Measurements from ENCODE around the gene ZFY. TPM values are rescaled to one million over a fixed set of nuclear protein-coding genes. Genes with fewer than 3 reads are reported as not detected.

Gene ZFY
- total and polyA plus RNA-seq, 10 donors = 5.0 to 13.9 (median 9.1) TPM; not detected in 6

DNA sequence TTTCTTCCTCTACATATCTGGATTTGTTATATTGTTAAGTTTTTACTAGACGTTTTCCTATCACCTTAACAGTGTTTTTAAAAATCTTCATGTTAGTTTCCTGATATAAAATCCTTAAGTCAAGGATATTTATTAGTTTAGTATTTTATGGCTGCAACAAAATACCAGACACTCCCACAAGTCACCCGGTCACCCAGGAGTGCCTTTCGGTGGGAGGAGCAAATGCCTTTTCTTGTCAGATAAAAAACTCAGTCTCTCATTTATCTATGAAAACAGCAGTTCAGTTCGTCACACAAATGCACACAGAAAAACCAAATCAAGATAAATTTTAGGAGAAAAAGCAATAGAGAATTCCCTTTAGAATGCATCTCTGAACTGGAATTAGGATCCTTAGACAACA, 77.0 kb downstream of the ZFY start:
- Histone ChIP-seq H3K4me1 (peaks cover 0 to 29% (median 2%) of the 10 kb centered on the region in 6 donors), H3K9me3 (no peaks in the 10 kb centered on the region), H3K36me3 (peaks cover 0 to 15% (median 0%) of the 10 kb centered on the region in 6 donors), H3K27ac (no peak overlapping the region), H3K4me3 (no peak overlapping the region), H3K27me3 (replicated peaks in 1 of 7) (no peaks in the 10 kb centered on the region)
- WGBS, 5 donors = 84 to 96% (median 86%) methylated on average over 4 of the region's 4 CpGs; no CpG with 5 or more reads in 2 of the 5 donors
- intact Hi-C loops (cut with DNase I; ENCODE audit: low total_unique reads) = no loop called here
- no peak for DNase-seq
- TF ChIP-seq POLR2AphosphoS5 (IDR thresholded peaks at IDR 0.05) = no peak
- no peak for TF ChIP-seq POLR2A (IDR thresholded peaks at IDR 0.05)
- TF ChIP-seq, protein P1, sequence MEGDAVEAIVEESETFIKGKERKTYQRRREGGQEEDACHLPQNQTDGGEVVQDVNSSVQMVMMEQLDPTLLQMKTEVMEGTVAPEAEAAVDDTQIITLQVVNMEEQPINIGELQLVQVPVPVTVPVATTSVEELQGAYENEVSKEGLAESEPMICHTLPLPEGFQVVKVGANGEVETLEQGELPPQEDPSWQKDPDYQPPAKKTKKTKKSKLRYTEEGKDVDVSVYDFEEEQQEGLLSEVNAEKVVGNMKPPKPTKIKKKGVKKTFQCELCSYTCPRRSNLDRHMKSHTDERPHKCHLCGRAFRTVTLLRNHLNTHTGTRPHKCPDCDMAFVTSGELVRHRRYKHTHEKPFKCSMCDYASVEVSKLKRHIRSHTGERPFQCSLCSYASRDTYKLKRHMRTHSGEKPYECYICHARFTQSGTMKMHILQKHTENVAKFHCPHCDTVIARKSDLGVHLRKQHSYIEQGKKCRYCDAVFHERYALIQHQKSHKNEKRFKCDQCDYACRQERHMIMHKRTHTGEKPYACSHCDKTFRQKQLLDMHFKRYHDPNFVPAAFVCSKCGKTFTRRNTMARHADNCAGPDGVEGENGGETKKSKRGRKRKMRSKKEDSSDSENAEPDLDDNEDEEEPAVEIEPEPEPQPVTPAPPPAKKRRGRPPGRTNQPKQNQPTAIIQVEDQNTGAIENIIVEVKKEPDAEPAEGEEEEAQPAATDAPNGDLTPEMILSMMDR (IDR thresholded peaks at IDR 0.05 in 8 of 11, conservative IDR thresholded peaks at IDR 0.05 in 3 of 11) = no peak

DNA sequence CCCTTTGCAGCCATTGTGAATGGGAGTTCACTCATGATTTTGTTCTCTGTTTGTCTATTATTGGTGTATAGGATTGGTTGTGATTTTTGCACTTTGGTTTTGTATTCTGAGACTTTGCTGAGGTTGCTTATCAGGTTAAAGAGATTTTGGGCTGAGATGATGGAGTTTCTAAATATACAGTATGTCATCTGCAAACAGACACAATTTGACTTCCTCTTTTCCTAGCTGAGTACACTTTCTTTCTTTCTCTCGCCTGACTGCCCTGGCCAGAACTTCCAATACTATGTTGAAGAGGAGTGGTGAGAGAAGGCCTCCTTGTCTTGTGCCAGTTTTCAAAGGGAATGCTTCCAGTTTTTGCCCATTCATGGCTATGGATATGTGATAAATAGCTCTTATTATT, 81.4 kb downstream of the ZFY start:
- intact Hi-C loops (cut with DNase I; ENCODE audit: low total_unique reads) = no loop called here
- peak overlapping the region in 1 of 8 donors; percentile 30 for H3K27ac ChIP-seq
- WGBS, 5 donors = 33 to 38% (median 38%) methylated on average over 1 of the region's 1 CpG; no CpG with 5 or more reads in 2 of the 5 donors

DNA sequence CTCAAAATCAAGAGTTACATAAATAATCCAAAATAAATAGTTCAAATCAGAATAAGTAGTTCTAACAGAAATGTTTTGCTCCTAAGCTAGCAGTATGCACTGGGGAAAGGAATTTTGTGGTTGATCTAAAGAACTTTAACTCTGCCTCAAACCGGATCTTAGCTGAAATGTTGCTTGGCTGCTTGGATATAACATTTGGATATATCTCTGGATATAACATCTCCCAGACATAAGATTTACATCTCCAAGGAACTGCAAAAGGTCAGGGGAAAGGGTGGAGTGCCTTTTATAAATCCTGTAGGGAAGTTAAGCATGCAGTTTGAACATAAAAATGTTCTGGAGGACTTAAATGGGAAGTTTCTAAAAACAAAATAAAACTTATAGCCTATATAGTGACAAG, 83.4 kb downstream of the ZFY start:
- intact Hi-C loops (cut with DNase I; ENCODE audit: low total_unique reads) = no loop called here
- TF ChIP-seq, protein P1 (IDR thresholded peaks at IDR 0.05 in 8 of 11, conservative IDR thresholded peaks at IDR 0.05 in 3 of 11) = no peak
- TF ChIP-seq POLR2A (IDR thresholded peaks at IDR 0.05) (no peak), POLR2AphosphoS5 (IDR thresholded peaks at IDR 0.05) (no peak)
- H3K9me3 ChIP-seq = no peaks in the 10 kb centered on the region
- H3K27me3 ChIP-seq (replicated peaks in 1 of 7) = no peaks in the 10 kb centered on the region
- no peak overlapping the region for H3K4me3 ChIP-seq
- DNase-seq = no peak
- H3K4me1 ChIP-seq = peaks cover 0 to 48% (median 8%) of the 10 kb centered on the region in 6 donors
- H3K36me3 ChIP-seq = no peaks in the 10 kb centered on the region
- WGBS, 5 donors = 75 to 100% (median 85%) methylated on average over 1 of the region's 1 CpG; no CpG with 5 or more reads in 2 of the 5 donors
- no peak overlapping the region for H3K27ac ChIP-seq

More for the DNA sequence above, 81.4 kb downstream of the ZFY start:
- H3K4me3 ChIP-seq = no peak overlapping the region
- no peak for DNase-seq
- H3K27me3 ChIP-seq (replicated peaks in 1 of 7) = no peaks in the 10 kb centered on the region
- peaks cover 0 to 30% (median 4%) of the 10 kb centered on the region in 6 donors for H3K4me1 ChIP-seq
- H3K36me3 ChIP-seq = no peaks in the 10 kb centered on the region
- TF ChIP-seq POLR2A (IDR thresholded peaks at IDR 0.05) (no peak), POLR2AphosphoS5 (IDR thresholded peaks at IDR 0.05) (no peak)
- TF ChIP-seq, protein P1 (IDR thresholded peaks at IDR 0.05 in 8 of 11, conservative IDR thresholded peaks at IDR 0.05 in 3 of 11) = no peak
- H3K9me3 ChIP-seq = no peaks in the 10 kb centered on the region

DNA sequence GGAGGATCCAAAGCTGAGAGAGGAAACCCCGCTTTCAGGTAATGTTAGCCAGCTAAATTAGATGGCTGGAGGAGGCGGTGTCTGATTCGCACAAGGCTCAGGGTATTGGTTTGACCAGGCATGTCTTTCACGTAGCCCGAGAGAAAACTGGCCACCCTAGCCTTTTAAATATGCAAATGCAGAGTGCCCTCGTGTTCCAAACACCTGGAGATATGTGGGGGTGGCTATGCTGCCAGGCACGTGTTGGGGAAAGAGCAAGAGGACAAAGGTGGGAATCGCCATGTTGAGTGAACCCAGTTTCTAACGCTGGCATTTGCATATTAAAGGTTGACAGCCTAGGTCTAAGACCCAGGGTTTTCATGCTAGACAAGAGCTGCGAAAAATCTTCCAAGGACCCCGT, 84.4 kb downstream of the ZFY start:
- no peak overlapping the region for H3K27ac ChIP-seq
- WGBS, 5 donors = 84 to 90% (median 89%) methylated on average over 11 of the region's 11 CpGs; no CpG with 5 or more reads in 2 of the 5 donors
- peaks cover 0 to 59% (median 10%) of the 10 kb centered on the region in 6 donors for H3K4me1 ChIP-seq
- no peaks in the 10 kb centered on the region for H3K36me3 ChIP-seq
- no peaks in the 10 kb centered on the region for H3K9me3 ChIP-seq
- intact Hi-C loops (cut with DNase I; ENCODE audit: low total_unique reads) = no loop called here
- no peak overlapping the region for H3K4me3 ChIP-seq
- no peaks in the 10 kb centered on the region for H3K27me3 ChIP-seq (replicated peaks in 1 of 7)
- TF ChIP-seq, protein P1 (IDR thresholded peaks at IDR 0.05 in 8 of 11, conservative IDR thresholded peaks at IDR 0.05 in 3 of 11) = no peak
- no peak for TF ChIP-seq POLR2A (IDR thresholded peaks at IDR 0.05)
- no peak for TF ChIP-seq POLR2AphosphoS5 (IDR thresholded peaks at IDR 0.05)
- no peak for DNase-seq

All from spleen (tissue), 11 donors.